ENCODE data around the gene TBKBP1. TPM values are rescaled to one million over a fixed set of nuclear protein-coding genes. Genes with fewer than 3 reads are reported as not detected.

TBKBP1 gene
- total RNA-seq, 4 donors from 2014 or later, result 2.4 to 14.7 (median 5.0) TPM

DNA sequence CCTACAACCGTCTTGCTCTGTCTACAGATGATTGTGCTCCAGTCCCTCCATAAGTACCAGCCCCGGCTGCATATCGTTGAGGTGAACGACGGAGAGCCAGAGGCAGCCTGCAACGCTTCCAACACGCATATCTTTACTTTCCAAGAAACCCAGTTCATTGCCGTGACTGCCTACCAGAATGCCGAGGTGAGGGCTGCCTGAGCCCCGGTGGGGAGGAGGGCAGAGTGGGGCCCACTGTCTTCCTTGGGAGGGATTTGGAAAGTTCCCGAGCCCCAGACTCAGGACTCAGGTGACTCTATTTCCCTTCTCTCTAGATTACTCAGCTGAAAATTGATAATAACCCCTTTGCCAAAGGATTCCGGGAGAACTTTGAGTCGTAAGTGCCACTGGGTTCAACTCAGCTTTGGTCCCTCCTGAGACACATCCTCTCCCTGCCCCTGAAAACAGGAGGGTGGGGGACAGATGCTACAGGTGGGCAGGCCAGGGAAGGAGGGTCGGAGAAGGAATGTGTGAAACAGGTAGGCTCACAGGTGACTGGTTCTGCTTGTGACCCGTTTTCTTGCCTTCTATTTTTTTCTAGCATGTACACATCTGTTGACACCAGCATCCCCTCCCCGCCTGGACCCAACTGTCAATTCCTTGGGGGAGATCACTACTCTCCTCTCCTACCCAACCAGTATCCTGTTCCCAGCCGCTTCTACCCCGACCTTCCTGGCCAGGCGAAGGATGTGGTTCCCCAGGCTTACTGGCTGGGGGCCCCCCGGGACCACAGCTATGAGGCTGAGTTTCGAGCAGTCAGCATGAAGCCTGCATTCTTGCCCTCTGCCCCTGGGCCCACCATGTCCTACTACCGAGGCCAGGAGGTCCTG lies 50.4 kb downstream of the TBKBP1 start:
- TF ChIP-seq, protein P1, sequence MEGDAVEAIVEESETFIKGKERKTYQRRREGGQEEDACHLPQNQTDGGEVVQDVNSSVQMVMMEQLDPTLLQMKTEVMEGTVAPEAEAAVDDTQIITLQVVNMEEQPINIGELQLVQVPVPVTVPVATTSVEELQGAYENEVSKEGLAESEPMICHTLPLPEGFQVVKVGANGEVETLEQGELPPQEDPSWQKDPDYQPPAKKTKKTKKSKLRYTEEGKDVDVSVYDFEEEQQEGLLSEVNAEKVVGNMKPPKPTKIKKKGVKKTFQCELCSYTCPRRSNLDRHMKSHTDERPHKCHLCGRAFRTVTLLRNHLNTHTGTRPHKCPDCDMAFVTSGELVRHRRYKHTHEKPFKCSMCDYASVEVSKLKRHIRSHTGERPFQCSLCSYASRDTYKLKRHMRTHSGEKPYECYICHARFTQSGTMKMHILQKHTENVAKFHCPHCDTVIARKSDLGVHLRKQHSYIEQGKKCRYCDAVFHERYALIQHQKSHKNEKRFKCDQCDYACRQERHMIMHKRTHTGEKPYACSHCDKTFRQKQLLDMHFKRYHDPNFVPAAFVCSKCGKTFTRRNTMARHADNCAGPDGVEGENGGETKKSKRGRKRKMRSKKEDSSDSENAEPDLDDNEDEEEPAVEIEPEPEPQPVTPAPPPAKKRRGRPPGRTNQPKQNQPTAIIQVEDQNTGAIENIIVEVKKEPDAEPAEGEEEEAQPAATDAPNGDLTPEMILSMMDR (IDR thresholded peaks at IDR 0.05; ENCODE audit: low read depth), result no peak

GRCh38 chr17:47745037-47745380 lies 51.0 kb downstream of the TBKBP1 start:
- TF ChIP-seq, protein P1 (IDR thresholded peaks at IDR 0.05; ENCODE audit: low read depth), result no peak

- TF ChIP-seq, protein P1 (IDR thresholded peaks at IDR 0.05; ENCODE audit: low read depth), result no peak
These were observed 57.5 kb downstream of the TBKBP1 start for GRCh38 chr17:47751471-47751870.

- TF ChIP-seq, protein P1 (IDR thresholded peaks at IDR 0.05; ENCODE audit: low read depth), result no peak
These were observed 63.4 kb downstream of the TBKBP1 start for GRCh38 chr17:47757386-47757785.

- TF ChIP-seq, protein P1 (IDR thresholded peaks at IDR 0.05; ENCODE audit: low read depth), result no peak
These were observed 66.6 kb downstream of the TBKBP1 start for GRCh38 chr17:47760409-47761140.

Small RNAs within 50 kb of the gene (small RNA-seq; reads per million reads assigned to genes)
- gene AC015674.1, result not detected

Other genes starting within 250 kb of the TBKBP1 start
- gene NPEPPS, start 163.1 kb upstream of the TBKBP1 start, total RNA-seq, result 100 to 1,000 TPM; 101 to 146 (median 130) TPM
- 100 to 1,000 TPM; 200 to 235 (median 215) TPM for gene KPNB1, start 44.2 kb upstream of the TBKBP1 start, total RNA-seq
- 1 to 10 TPM in 3 of 4 donors, under 1 TPM in 1; 0.66 to 4.6 (median 2.8) TPM for gene TBX21, start 39.1 kb downstream of the TBKBP1 start, total RNA-seq
- 1 to 10 TPM; 2.2 to 4.1 (median 2.5) TPM for gene OSBPL7, start 127.6 kb downstream of the TBKBP1 start, total RNA-seq
- 10 to 100 TPM; 29.3 to 54.3 (median 34.1) TPM for gene MRPL10, start 137.4 kb downstream of the TBKBP1 start, total RNA-seq
- under 1 TPM in 1 of 4 donors, not detected in 3; 0.66 TPM for gene LRRC46, start 137.5 kb downstream of the TBKBP1 start, total RNA-seq
- 100 to 1,000 TPM in 2 of 4 donors, 10 to 100 TPM in 2; 32.8 to 194 (median 79.8) TPM for gene SCRN2, start 147.1 kb downstream of the TBKBP1 start, total RNA-seq
- gene SP6, start 157.0 kb downstream of the TBKBP1 start, total RNA-seq, result 1 to 10 TPM in 1 of 4 donors, under 1 TPM in 2, not detected in 1; 0.16 to 1.3 (median 0.17) TPM
- gene SP2, start 202.1 kb downstream of the TBKBP1 start, total RNA-seq, result 1 to 10 TPM; 2.2 to 9.2 (median 5.9) TPM
- gene PNPO, start 247.4 kb downstream of the TBKBP1 start, total RNA-seq, result 10 to 100 TPM; 22.9 to 34.7 (median 27.4) TPM

Data from subcutaneous adipose tissue (tissue), 4 donors.